LNCAP (cell line): ENCODE measurements around the gene TRIM17.

Source experiments
- CTCF ChIP-seq: fragments of 450-650 bp; IDR thresholded peaks from 2 replicates; pipeline ENCODE4 v1.5.1; 2017; ENCODE audit warnings: mild to moderate bottlenecking

The TRIM17 gene

GRCh38 chr1:228453614-228454013 lies 37.0 kb upstream of the TRIM17 start:
- no peak for TF ChIP-seq CTCF

GRCh38 chr1:228453022-228453560 lies 36.4 kb upstream of the TRIM17 start:
- no peak for TF ChIP-seq CTCF

GRCh38 chr1:228452194-228453021 lies 35.7 kb upstream of the TRIM17 start:
- TF ChIP-seq CTCF = no peak

- no peak for TF ChIP-seq CTCF
These were observed 33.5 kb upstream of the TRIM17 start for GRCh38 chr1:228450200-228450599.

- no peak for TF ChIP-seq CTCF
These were observed 31.7 kb upstream of the TRIM17 start for GRCh38 chr1:228448372-228448771.

- no peak for TF ChIP-seq CTCF
These were observed 30.2 kb upstream of the TRIM17 start for GRCh38 chr1:228446852-228447251.

GRCh38 chr1:228445843-228446650 lies 29.4 kb upstream of the TRIM17 start:
- no peak for TF ChIP-seq CTCF
